VCaP (cell line): ENCODE data around the gene NEUROG3.
"Not testable (repeated sequence)": the region's sequence is repeated elsewhere in the genome, so short reads cannot be mapped to it uniquely, and the experiment has no call there.

Experiments used
- H3K27ac ChIP-seq: fragments of 450-650 bp; 2 replicates; pipeline ENCODE4 v1.5.1; 2017
- CTCF ChIP-seq: fragments of 450-650 bp; conservative IDR thresholded peaks from 2 replicates; pipeline ENCODE4 v1.5.1; 2017; ENCODE audit warnings: mild to moderate bottlenecking, moderate library complexity

The NEUROG3 gene

GRCh38 chr10:69558559-69558958, 14.7 kb downstream of the NEUROG3 start:
- no peak overlapping the region for H3K27ac ChIP-seq
- TF ChIP-seq CTCF = no peak

- no peak for TF ChIP-seq CTCF
- no peak overlapping the region for H3K27ac ChIP-seq
Observed at GRCh38 chr10:69554611-69555010, 18.6 kb downstream of the NEUROG3 start.

GRCh38 chr10:69553328-69553727, 19.9 kb downstream of the NEUROG3 start:
- no peak for TF ChIP-seq CTCF
- no peak overlapping the region for H3K27ac ChIP-seq

- TF ChIP-seq CTCF = no peak
- no peak overlapping the region for H3K27ac ChIP-seq
Observed at GRCh38 chr10:69552268-69552667, 21.0 kb downstream of the NEUROG3 start.

- no peak for TF ChIP-seq CTCF
- no peak overlapping the region for H3K27ac ChIP-seq
Observed at GRCh38 chr10:69549959-69550358, 23.3 kb downstream of the NEUROG3 start.

GRCh38 chr10:69541463-69541862, 31.8 kb downstream of the NEUROG3 start:
- H3K27ac ChIP-seq = no peak overlapping the region
- no peak for TF ChIP-seq CTCF

- no peak overlapping the region for H3K27ac ChIP-seq
- TF ChIP-seq CTCF = no peak
Observed at GRCh38 chr10:69538461-69538860, 34.8 kb downstream of the NEUROG3 start.

- no peak overlapping the region for H3K27ac ChIP-seq
- TF ChIP-seq CTCF = no peak
Observed at GRCh38 chr10:69537449-69537848, 35.8 kb downstream of the NEUROG3 start.

GRCh38 chr10:69536521-69536920, 36.7 kb downstream of the NEUROG3 start:
- H3K27ac ChIP-seq = not testable (repeated sequence)
